ENCODE results near the gene KLHL24.
"Not testable (repeated sequence)": the region's sequence is repeated elsewhere in the genome, so short reads cannot be mapped to it uniquely, and the experiment has no call there.

Gene KLHL24

GRCh38 chr3:183636221-183637105, 1.0 kb downstream of the KLHL24 start:
- peak; percentile 89 for DNase-seq

- no peak for DNase-seq
Measured at GRCh38 chr3:183637106-183637486, 1.7 kb downstream of the KLHL24 start.

GRCh38 chr3:183637633-183638032, 2.2 kb downstream of the KLHL24 start:
- not testable (repeated sequence) for DNase-seq

GRCh38 chr3:183638101-183638852, 2.9 kb downstream of the KLHL24 start:
- no peak for DNase-seq

- not testable (repeated sequence) for DNase-seq
Measured at GRCh38 chr3:183640635-183641034, 5.2 kb downstream of the KLHL24 start.

GRCh38 chr3:183641882-183642281, 6.5 kb downstream of the KLHL24 start:
- no peak for DNase-seq

GRCh38 chr3:183644244-183644643, 8.8 kb downstream of the KLHL24 start:
- DNase-seq, result no peak

- no peak for DNase-seq
Measured at GRCh38 chr3:183645254-183645653, 9.8 kb downstream of the KLHL24 start.

- no peak for DNase-seq
Measured at GRCh38 chr3:183650554-183650953, 15.1 kb downstream of the KLHL24 start.

- no peak for DNase-seq
Measured at GRCh38 chr3:183653209-183654064, 18.0 kb downstream of the KLHL24 start.

- DNase-seq, result no peak
Measured at GRCh38 chr3:183654727-183655126, 19.3 kb downstream of the KLHL24 start.

- DNase-seq, result no peak
Measured at GRCh38 chr3:183662099-183662498, 26.7 kb downstream of the KLHL24 start.

GRCh38 chr3:183664913-183665381, 29.5 kb downstream of the KLHL24 start:
- DNase-seq, result no peak

GRCh38 chr3:183680061-183680460, 44.6 kb downstream of the KLHL24 start:
- no peak for DNase-seq

- DNase-seq, result no peak
Measured at GRCh38 chr3:183687705-183688104, 52.3 kb downstream of the KLHL24 start.

- no peak for DNase-seq
Measured at GRCh38 chr3:183688874-183689273, 53.5 kb downstream of the KLHL24 start.

GRCh38 chr3:183689621-183690020, 54.2 kb downstream of the KLHL24 start:
- DNase-seq, result not testable (repeated sequence)

GRCh38 chr3:183690402-183690995, 55.1 kb downstream of the KLHL24 start:
- DNase-seq, result no peak

- DNase-seq, result no peak
Measured at GRCh38 chr3:183692436-183692835, 57.0 kb downstream of the KLHL24 start.

- DNase-seq, result no peak
Measured at GRCh38 chr3:183695569-183696364, 60.3 kb downstream of the KLHL24 start.

- DNase-seq, result no peak
Measured at GRCh38 chr3:183697123-183697609, 61.7 kb downstream of the KLHL24 start.
